NB4 (cell line): Measurements from ENCODE around the gene RPRML.
"Not testable (repeated sequence)": the region's sequence is repeated elsewhere in the genome, so short reads cannot be mapped to it uniquely, and the experiment has no call there.

ENCODE experiments used
- DNase-seq: peaks from one replicate; pipeline ENCODE4 v3.0.0; 2010; ENCODE audit warnings: low read depth
- H3K4me3 ChIP-seq: one replicate; pipeline ENCODE4 v1.5.1; 2011; ENCODE audit warnings: mild to moderate bottlenecking, low read depth, low read length, moderate library complexity
- MYC ChIP-seq: IDR thresholded peaks from 2 replicates; pipeline ENCODE4 v1.6.1; 2011; ENCODE audit warnings: low read depth, low read length
- POLR2A ChIP-seq: IDR thresholded peaks from 2 replicates; pipeline ENCODE4 v1.6.1; 2011; ENCODE audit warnings: mild to moderate bottlenecking; ENCODE audit not compliant: insufficient read length; ENCODE audit errors: extremely low read depth
- TF ChIP-seq, protein P1 (sequence below): IDR thresholded peaks from one replicate; pipeline ENCODE4 v1.5.1; 2012; ENCODE audit warnings: low read depth, low read length
- TF ChIP-seq, protein P2 (sequence below): IDR thresholded peaks from 2 replicates; pipeline ENCODE4 v1.6.1; 2011; ENCODE audit warnings: low read depth, low read length

Gene RPRML

DNA sequence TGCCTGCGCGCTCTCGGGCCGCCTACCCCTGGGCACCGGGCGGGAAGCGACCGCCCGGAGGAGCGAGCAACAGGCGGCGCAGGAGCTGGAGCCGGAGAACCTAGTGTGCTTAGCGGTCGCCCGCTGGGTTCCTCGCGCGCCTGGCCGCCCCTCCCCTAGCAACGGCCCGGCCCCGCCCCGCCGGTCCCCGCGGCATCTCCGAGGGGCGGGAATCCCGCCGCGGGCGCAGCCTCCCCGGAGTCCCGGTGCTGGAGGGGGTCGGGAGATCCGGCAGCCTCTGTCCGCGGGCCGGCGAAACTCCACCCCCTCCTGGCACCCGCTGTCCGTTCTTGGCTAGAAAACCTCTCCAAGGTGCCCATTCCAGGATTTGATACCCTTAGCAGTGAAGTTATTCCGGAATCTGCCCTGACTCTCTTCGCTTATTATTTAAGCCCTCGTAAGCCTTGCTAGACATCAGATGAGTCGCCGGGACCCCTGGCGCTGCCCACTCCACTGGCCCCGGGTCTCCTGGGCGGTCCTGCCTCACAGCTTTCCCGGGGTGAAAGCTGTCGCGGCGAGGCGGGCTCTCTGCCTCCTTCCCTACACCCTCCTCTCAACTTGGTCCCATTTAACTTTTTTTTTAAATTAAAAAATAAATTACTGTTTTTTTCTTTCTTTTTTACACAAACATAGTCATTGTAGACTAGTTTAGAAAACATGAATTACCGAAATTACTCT, at the start of gene RPRML:
Gene RPRML (minus strand): TSS at position 107 of the 717 bp plus-strand sequence. CDS start 246 bp downstream, outside the sequence.
- H3K4me3 ChIP-seq: no peak within 1 kb of the TSS
- DNase-seq: peak; percentile 42
- TF ChIP-seq POLR2A: no peak
- no peak for TF ChIP-seq MYC
- TF ChIP-seq, protein P1, sequence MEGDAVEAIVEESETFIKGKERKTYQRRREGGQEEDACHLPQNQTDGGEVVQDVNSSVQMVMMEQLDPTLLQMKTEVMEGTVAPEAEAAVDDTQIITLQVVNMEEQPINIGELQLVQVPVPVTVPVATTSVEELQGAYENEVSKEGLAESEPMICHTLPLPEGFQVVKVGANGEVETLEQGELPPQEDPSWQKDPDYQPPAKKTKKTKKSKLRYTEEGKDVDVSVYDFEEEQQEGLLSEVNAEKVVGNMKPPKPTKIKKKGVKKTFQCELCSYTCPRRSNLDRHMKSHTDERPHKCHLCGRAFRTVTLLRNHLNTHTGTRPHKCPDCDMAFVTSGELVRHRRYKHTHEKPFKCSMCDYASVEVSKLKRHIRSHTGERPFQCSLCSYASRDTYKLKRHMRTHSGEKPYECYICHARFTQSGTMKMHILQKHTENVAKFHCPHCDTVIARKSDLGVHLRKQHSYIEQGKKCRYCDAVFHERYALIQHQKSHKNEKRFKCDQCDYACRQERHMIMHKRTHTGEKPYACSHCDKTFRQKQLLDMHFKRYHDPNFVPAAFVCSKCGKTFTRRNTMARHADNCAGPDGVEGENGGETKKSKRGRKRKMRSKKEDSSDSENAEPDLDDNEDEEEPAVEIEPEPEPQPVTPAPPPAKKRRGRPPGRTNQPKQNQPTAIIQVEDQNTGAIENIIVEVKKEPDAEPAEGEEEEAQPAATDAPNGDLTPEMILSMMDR: no peak
- TF ChIP-seq, protein P2, sequence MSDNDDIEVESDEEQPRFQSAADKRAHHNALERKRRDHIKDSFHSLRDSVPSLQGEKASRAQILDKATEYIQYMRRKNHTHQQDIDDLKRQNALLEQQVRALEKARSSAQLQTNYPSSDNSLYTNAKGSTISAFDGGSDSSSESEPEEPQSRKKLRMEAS: no peak

DNA sequence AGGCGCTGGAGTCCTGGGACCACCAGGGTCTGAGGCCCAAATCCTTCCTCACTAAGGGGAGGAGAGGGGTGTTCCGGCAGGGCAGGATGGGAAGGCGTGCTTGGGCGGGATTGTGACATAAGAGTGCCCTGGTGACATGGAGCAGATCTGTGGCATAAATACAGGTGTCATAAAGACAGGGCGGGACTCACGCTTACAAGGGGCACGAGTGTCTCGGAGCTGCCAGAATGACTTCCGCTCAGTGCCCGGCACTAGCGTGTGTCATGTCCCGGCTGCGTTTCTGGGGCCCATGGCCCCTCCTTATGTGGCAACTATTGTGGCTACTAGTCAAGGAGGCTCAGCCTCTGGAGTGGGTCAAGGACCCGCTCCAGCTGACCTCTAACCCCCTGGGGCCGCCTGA, 37.9 kb upstream of the RPRML start:
- DNase-seq, H3K4me3 ChIP-seq: not testable (repeated sequence)

DNA sequence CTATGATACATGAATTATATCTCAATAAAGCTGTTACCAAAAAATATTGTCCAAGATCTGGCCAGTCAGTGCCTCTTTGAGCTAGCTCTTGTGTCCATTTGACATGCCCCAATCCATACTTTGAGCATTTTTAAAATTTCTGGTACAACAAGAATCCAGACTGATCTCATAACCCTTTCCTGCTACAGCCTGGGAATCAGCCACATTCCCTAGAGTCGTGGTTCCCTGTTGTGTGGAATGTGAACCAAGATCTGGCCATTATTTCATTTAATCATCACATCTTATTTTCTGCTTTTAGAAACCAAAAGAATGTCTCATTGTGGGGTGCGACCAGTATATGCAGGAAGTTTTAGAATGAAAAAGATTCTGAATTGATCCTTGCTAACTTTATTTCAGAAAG, 34.3 kb upstream of the RPRML start:
- H3K4me3 ChIP-seq: no peak overlapping the region
- DNase-seq: no peak
- TF ChIP-seq MYC (no peak), POLR2A (no peak)
- TF ChIP-seq, protein P1: no peak
- TF ChIP-seq, protein P2: no peak

DNA sequence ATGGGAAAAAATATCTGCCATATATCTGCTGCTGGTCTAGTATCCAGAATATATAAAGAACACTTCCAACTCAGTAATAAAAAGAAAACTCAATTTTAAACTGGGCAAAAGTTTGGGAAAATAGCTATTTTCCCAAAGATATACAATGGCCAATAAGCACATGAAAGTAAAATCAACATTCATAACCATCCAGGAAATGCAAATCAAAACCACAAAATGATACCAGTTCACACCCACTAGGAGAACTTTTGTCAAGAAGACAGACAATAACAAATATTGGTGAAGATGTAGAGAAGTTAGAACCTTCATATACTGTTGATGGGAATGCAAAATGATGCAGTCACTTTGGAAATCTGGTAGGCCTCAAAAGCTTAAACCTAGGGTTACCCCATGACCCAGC, 33.4 kb upstream of the RPRML start:
- no peak overlapping the region for H3K4me3 ChIP-seq
- DNase-seq: no peak
- TF ChIP-seq MYC (no peak), POLR2A (no peak)
- TF ChIP-seq, protein P2: no peak
- TF ChIP-seq, protein P1: no peak

DNA sequence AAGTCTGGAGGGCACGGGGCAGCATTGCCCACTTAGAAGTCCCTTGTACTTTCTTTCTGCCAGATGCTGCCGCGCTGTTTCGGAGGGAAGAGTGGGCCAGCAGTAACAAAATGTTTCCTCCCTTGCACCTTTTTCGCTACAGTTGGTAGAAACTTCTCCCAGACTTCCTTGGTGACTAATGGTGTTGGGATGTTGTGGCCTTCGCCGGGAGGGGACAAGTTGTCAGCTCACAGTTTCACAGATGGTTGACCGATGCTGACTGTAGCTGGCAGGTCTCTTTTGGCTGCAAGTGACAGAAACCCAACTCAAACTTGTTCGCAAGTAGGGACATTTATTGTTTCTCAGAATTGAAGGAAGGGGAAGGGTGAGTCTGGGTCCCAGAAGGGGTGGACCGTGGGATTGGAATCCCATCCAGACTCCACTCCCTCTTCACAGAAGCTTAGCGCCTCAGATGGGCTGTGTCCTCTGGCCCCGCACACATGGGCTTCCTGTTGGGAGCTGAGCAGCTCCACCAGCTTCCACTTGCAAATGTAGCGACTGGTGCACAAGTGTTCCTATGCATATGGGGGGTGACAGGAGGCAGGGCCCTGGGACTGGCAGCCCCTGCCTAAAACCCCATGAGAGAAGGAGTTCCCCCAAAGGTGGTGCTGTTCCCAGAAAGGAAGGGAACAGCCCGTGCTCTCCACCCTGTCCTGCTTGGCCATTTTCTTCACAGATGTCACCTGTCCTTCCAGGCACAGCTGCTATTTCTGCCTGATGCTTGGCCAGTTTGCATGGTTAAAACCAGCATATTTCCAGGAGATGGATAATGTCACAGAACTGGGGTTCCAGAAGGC, 30.9 kb upstream of the RPRML start:
- H3K4me3 ChIP-seq: no peak overlapping the region
- TF ChIP-seq, protein P1: no peak
- TF ChIP-seq POLR2A (no peak), MYC (no peak)
- TF ChIP-seq, protein P2: no peak
- no peak for DNase-seq

DNA sequence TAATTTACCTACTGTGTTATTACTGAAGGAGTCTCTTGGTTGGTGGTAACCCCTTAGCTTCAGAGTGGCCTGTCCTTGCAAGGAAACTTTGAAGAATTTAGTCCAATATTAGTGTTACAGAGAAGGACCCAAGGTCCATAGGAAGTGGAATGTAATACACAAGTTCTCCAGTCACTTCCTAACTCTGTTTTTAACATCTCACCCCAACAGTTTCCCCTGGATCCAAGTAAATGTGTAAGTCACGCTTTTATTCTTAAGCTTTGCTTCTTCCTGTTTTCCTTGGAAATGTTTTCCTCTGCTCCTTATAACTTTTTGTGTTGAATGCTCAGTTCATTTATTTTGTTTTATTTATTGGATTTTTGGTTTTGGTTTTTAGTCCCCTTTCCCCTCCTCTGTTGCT, 25.9 kb upstream of the RPRML start:
- no peak for DNase-seq
- no peak for TF ChIP-seq MYC
- TF ChIP-seq, protein P2: no peak
- TF ChIP-seq POLR2A: no peak
- TF ChIP-seq, protein P1: no peak
- H3K4me3 ChIP-seq: no peak overlapping the region

DNA sequence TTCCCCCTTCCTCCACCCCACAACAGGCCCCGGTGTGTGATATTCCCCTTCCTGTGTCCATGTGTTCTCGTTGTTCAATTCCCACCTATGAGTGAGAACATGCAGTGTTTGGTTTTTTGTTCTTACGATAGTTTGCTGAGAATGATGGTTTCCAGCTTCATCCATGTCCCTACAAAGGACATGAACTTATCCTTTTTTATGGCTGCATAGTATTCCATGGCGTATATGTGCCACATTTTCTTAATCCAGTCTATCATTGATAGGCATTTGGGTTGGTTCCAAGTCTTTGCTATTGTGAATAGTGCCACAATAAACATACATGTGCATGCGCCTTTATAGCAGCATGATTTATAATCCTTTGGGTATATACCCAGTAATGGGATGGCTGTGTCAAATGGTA, 24.8 kb upstream of the RPRML start:
- not testable (repeated sequence) for DNase-seq, H3K4me3 ChIP-seq
